Measurements from ENCODE around the gene LIPG.

GRCh38 chr18:49626842-49627467 lies 65.1 kb downstream of the LIPG start:
- TF ChIP-seq CTCF (IDR thresholded peaks at IDR 0.05) (no peak), POLR2A (IDR thresholded peaks at IDR 0.05) (no peak)
